H1 (cell line): ENCODE results near the gene ADK. TPM values are rescaled to one million over a fixed set of nuclear protein-coding genes. Genes with fewer than 3 reads are reported as not detected.

Experiments used
- CTCF ChIA-PET: fragments of 300-600 bp; sonication (Branson Sonifier 250); formaldehyde crosslinking; loops from one replicate; lab custom pipeline; 2021; ENCODE audit not compliant: partially characterized antibody; lab: Charles Lee
- POLR2A ChIA-PET: fragments of 300-600 bp; sonication (Branson Sonifier 250); formaldehyde crosslinking; loops from one replicate; lab custom pipeline; 2021; ENCODE audit warnings: inconsistent platforms; ENCODE audit not compliant: partially characterized antibody; lab: Charles Lee
- DNase-seq, 2 experiments: peaks; one replicate each; pipeline versions ENCODE4 v3.0.0 to v3.0.0-alpha.2; 2010 to 2022; ENCODE audit warnings: low spot score in 2 of 2, low read depth in 1 of 2, mixed read lengths in 1 of 2
- FAIRE-seq: peaks from 2 replicates; lab custom pipeline; 2011; peaks lifted over from hg19 to GRCh38; lab: Jason Lieb, UNC
- H2AFZ ChIP-seq: 2 replicates; pipeline ENCODE4 v1.8.1; 2012; ENCODE audit warnings: low read length, inconsistent platforms
- H2AK5ac ChIP-seq: 2 replicates; pipeline ENCODE4 v1.6.1; 2013; ENCODE audit warnings: low read depth, low read length
- H2BK120ac ChIP-seq: replicated peaks from 2 replicates; pipeline ENCODE3; 2013; ENCODE audit warnings: low read depth, low read length, inconsistent platforms
- H2BK12ac ChIP-seq: 2 replicates; pipeline ENCODE4 v1.6.1; 2013; ENCODE audit warnings: low read depth, low read length
- H2BK15ac ChIP-seq: 2 replicates; pipeline ENCODE4 v1.6.1; 2013; ENCODE audit warnings: low read length
- H2BK20ac ChIP-seq: 2 replicates; pipeline ENCODE4 v1.6.1; 2013; ENCODE audit warnings: low read length
- H2BK5ac ChIP-seq: 2 replicates; pipeline ENCODE4 v1.6.1; 2013; ENCODE audit warnings: low read depth, low read length
- H3K14ac ChIP-seq: 2 replicates; pipeline ENCODE4 v1.6.1; 2013; ENCODE audit warnings: inconsistent platforms; ENCODE audit not compliant: insufficient read length
- H3K18ac ChIP-seq: 2 replicates; pipeline ENCODE4 v1.6.1; 2013; ENCODE audit warnings: low read length; ENCODE audit errors: extremely low read depth
- H3K23ac ChIP-seq: 2 replicates; pipeline ENCODE4 v1.6.1; 2013; ENCODE audit warnings: inconsistent platforms; ENCODE audit not compliant: insufficient read length
- H3K23me2 ChIP-seq: 2 replicates; pipeline ENCODE4 v1.6.1; 2013; ENCODE audit warnings: low read depth, low read length
- H3K27ac ChIP-seq: 2 replicates; pipeline ENCODE4 v1.6.1; 2011; ENCODE audit warnings: low read depth, low read length, inconsistent platforms
- H3K27me3 ChIP-seq, 4 experiments: replicated peaks in 1 of 4; 1 replicate in 1 of 4; 2 replicates in 3 of 4; pipeline versions ENCODE4 v1.6.1 to v1.8.1; 2011 to 2013; ENCODE audit warnings: low read length in 3 of 4, mild to moderate bottlenecking in 3 of 4, inconsistent platforms in 2 of 4, mixed read lengths in 2 of 4, moderate library complexity in 1 of 4; ENCODE audit not compliant: control insufficient read depth in 3 of 4, insufficient read depth in 3 of 4; ENCODE audit errors: extremely low read depth in 1 of 4
- H3K36me3 ChIP-seq, 4 experiments: 2 replicates each; pipeline versions ENCODE4 v1.6.1 to v1.8.1; 2011 to 2013; ENCODE audit warnings: mild to moderate bottlenecking in 4 of 4, low read length in 3 of 4, moderate library complexity in 2 of 4, control low read depth in 1 of 4, inconsistent platforms in 1 of 4; ENCODE audit not compliant: insufficient read depth in 4 of 4, control insufficient read depth in 2 of 4
- H3K4ac ChIP-seq: replicated peaks from 2 replicates; pipeline ENCODE3; 2013; ENCODE audit warnings: low read length, low read depth, mixed read lengths, inconsistent platforms; ENCODE audit not compliant: insufficient read length
- H3K4me1 ChIP-seq, 4 experiments: replicated peaks in 1 of 4; 1 replicate in 1 of 4; 2 replicates in 3 of 4; pipeline versions ENCODE4 v1.6.1 to v1.8.1; 2011 to 2013; ENCODE audit warnings: low read length in 3 of 4, inconsistent platforms in 2 of 4, mixed read lengths in 1 of 4; ENCODE audit not compliant: insufficient read depth in 4 of 4, control insufficient read depth in 3 of 4
- H3K4me2 ChIP-seq, 2 experiments: 2 replicates each; pipeline versions ENCODE4 v1.6.1 to v1.8.1; 2011 to 2013; ENCODE audit warnings: low read depth in 2 of 2, low read length in 2 of 2, control low read depth in 1 of 2, inconsistent platforms in 1 of 2, mild to moderate bottlenecking in 1 of 2; ENCODE audit not compliant: insufficient read depth in 1 of 2
- H3K4me3 ChIP-seq, 4 experiments: fragments of 200-600, 300-600 bp in 1 of 4; sonication (generic), shearing (Covaris generic), sonication (Bioruptor Twin) in 1 of 4; 2 replicates each; pipeline versions ENCODE4 v1.5.1 to v1.8.1; 2011 to 2016; ENCODE audit warnings: low read length in 4 of 4, low read depth in 3 of 4, control low read depth in 2 of 4, inconsistent platforms in 2 of 4, mild to moderate bottlenecking in 2 of 4, mixed read lengths in 1 of 4, moderate library complexity in 1 of 4; ENCODE audit not compliant: insufficient read depth in 2 of 4; ENCODE audit errors: extremely low read depth in 1 of 4
- H3K56ac ChIP-seq: replicated peaks from 2 replicates; pipeline ENCODE3; 2013; ENCODE audit warnings: low read depth, mild to moderate bottlenecking, mixed read lengths, low read length, inconsistent platforms; ENCODE audit not compliant: insufficient read length
- H3K79me1 ChIP-seq: 2 replicates; pipeline ENCODE4 v1.6.1; 2013; ENCODE audit warnings: low read depth, low read length, control low read depth
- H3K79me2 ChIP-seq, 2 experiments: 2 replicates each; pipeline versions ENCODE4 v1.6.1 to v1.8.1; 2012 to 2013; ENCODE audit warnings: low read length in 2 of 2, mild to moderate bottlenecking in 2 of 2, inconsistent platforms in 1 of 2; ENCODE audit not compliant: insufficient read depth in 2 of 2, control insufficient read depth in 1 of 2
- H3K9ac ChIP-seq, 4 experiments: replicated peaks in 1 of 4; 1 replicate in 1 of 4; 2 replicates in 3 of 4; pipeline versions ENCODE4 v1.6.1 to v1.8.1; 2011 to 2013; ENCODE audit warnings: low read depth in 3 of 4, low read length in 3 of 4, control low read depth in 2 of 4, mild to moderate bottlenecking in 2 of 4, moderate library complexity in 2 of 4, inconsistent platforms in 1 of 4; ENCODE audit errors: extremely low read depth in 1 of 4
- H3K9me3 ChIP-seq, 2 experiments: 2 replicates each; pipeline versions ENCODE4 v1.6.1 to v1.8.1; 2012 to 2013; ENCODE audit warnings: mild to moderate bottlenecking in 2 of 2, moderate library complexity in 2 of 2, control low read depth in 1 of 2, inconsistent platforms in 1 of 2, low read depth in 1 of 2, low read length in 1 of 2, mixed read lengths in 1 of 2; ENCODE audit not compliant: insufficient read depth in 2 of 2
- H4K20me1 ChIP-seq, 2 experiments: replicated peaks in 1 of 2; 2 replicates each; pipeline versions ENCODE3 to v1.8.1; 2011 to 2013; ENCODE audit warnings: inconsistent platforms in 2 of 2, low read length in 2 of 2, mild to moderate bottlenecking in 1 of 2; ENCODE audit not compliant: insufficient read depth in 2 of 2, control insufficient read depth in 1 of 2
- H4K5ac ChIP-seq: 2 replicates; pipeline ENCODE4 v1.6.1; 2013; ENCODE audit warnings: low read length, low read depth, mixed read lengths, inconsistent platforms; ENCODE audit not compliant: insufficient read length
- H4K8ac ChIP-seq: 2 replicates; pipeline ENCODE4 v1.8.0; 2013; ENCODE audit warnings: mild to moderate bottlenecking, moderate library complexity, low read length, inconsistent platforms; ENCODE audit not compliant: insufficient read depth; ENCODE audit errors: extremely low read depth
- H4K91ac ChIP-seq: replicated peaks from 2 replicates; pipeline ENCODE3; 2013; ENCODE audit warnings: low read length, mixed read lengths, inconsistent platforms; ENCODE audit not compliant: insufficient read length
- CBX8 ChIP-seq: fragments of 300-800, 300-1000 bp; sonication (generic); IDR thresholded peaks from 2 replicates; pipeline ENCODE4 v1.7.1; 2016; ENCODE audit warnings: low read depth, low read length, borderline replicate concordance
- CHD1 ChIP-seq: IDR thresholded peaks from 2 replicates; pipeline ENCODE4 v1.6.1; 2012; ENCODE audit warnings: low read depth, low read length, improper control_type of control experiment
- JUN ChIP-seq: IDR thresholded peaks from 2 replicates; pipeline ENCODE4 v1.6.1; 2011; ENCODE audit warnings: low read depth, mild to moderate bottlenecking, improper control_type of control experiment, low read length
- KDM4A ChIP-seq: IDR thresholded peaks from one replicate; pipeline ENCODE4 v1.7.1; 2012; ENCODE audit warnings: low read depth, mild to moderate bottlenecking, moderate library complexity, low read length, inconsistent platforms; ENCODE audit not compliant: severe bottlenecking
- KDM5A ChIP-seq: fragments of 200-600 bp; IDR thresholded peaks from 2 replicates; pipeline ENCODE4 v1.7.1; 2012; ENCODE audit warnings: mild to moderate bottlenecking, low read length, inconsistent platforms, mixed read lengths
- MAX ChIP-seq: IDR thresholded peaks from 2 replicates; pipeline ENCODE4 v1.6.1; 2012; ENCODE audit warnings: inconsistent platforms
- RBBP5 ChIP-seq: IDR thresholded peaks from 2 replicates; pipeline ENCODE4 v1.7.1; 2012; ENCODE audit warnings: low read depth, mild to moderate bottlenecking, inconsistent platforms, low read length, moderate library complexity, borderline replicate concordance
- SP2 ChIP-seq: IDR thresholded peaks from 2 replicates; pipeline ENCODE4 v1.6.1; 2012; ENCODE audit warnings: mild to moderate bottlenecking, low read length, inconsistent platforms
- TAF7 ChIP-seq: optimal IDR thresholded peaks from 2 replicates; pipeline ENCODE3; 2011; ENCODE audit warnings: low read depth, mild to moderate bottlenecking, inconsistent platforms, low read length, moderate library complexity, borderline replicate concordance
- whole genome bisulfite sequencing, 2 experiments: shearing (Covaris generic) in 1 of 2; methylation state at CpG; one replicate each; pipeline versions ENCODE4 v1.1.6 to v1.1.7; 2013 to 2015; ENCODE audit warnings: low lambda C conversion rate in 2 of 2, mixed read lengths in 2 of 2, inconsistent platforms in 1 of 2, low coverage in 1 of 2, missing lambda C conversion rate in 1 of 2; ENCODE audit not compliant: insufficient replicate concordance in 2 of 2, insufficient coverage in 1 of 2, insufficient read length in 1 of 2; ENCODE audit errors: extremely low coverage in 1 of 2, missing lambda C conversion rate in 1 of 2; 5-methylcytosine and 5-hydroxymethylcytosine counted together
- polyA plus RNA-seq, 7 experiments: library from polyadenylated mRNA; depleted of rRNA in 3 of 7; stranded (reverse) in 5 of 7; unstranded in 2 of 7; fragments of >200 nt in 5 of 7; fragments of 200-250 nt in 2 of 7; gene quantifications; 1 replicate in 5 of 7; 2 replicates in 1 of 7; 4 replicates in 1 of 7; pipeline versions ENCODE4 v1.2.1 to v1.2.3, GENCODE V29; 2011 to 2013; ENCODE audit warnings: missing spikeins in 2 of 7, mixed read lengths in 2 of 7
- total RNA-seq: library from RNA; stranded (reverse); fragmentation: NEBNext Ultra II Directional; extraction: Animal tissue kit (Norgen Biotek cat#: 25700); gene quantifications from 2 replicates; pipeline ENCODE4 v1.2.1, GENCODE V29; 2021

ADK gene
- total and polyA plus RNA-seq, 2 of the 8 experiments (the other 6 are each of a cell fraction or from before 2014, with no cell fraction given), result 12.3 to 42.4 TPM

GRCh38 chr10:74637685-74638084 lies 486.7 kb downstream of the ADK start:
- H4K91ac ChIP-seq, result no peak overlapping the region
- H3K36me3 ChIP-seq, result no peaks in the 10 kb centered on the region
- no peak overlapping the region for H2BK120ac ChIP-seq
- no peak overlapping the region for H3K23ac ChIP-seq
- H2BK12ac ChIP-seq, result no peak overlapping the region
- CTCF ChIA-PET, result no interaction called here
- TF ChIP-seq KDM5A (no peak), JUN (no peak), MAX (no peak), KDM4A (no peak), RBBP5 (no peak), CBX8 (no peak), SP2 (no peak), CHD1 (no peak), TAF7 (no peak)
- H2BK20ac ChIP-seq, result no peak overlapping the region
- no peak overlapping the region for H4K5ac ChIP-seq
- no peaks in the 10 kb centered on the region for H3K79me2 ChIP-seq
- no peaks in the 10 kb centered on the region for H3K27me3 ChIP-seq
- no peak overlapping the region for H3K4me3 ChIP-seq
- 91% methylated on average over 1 of the region's 1 CpG; no CpG with 5 or more reads in 1 of the 2 experiments for WGBS, 2 experiments
- no peaks in the 10 kb centered on the region for H3K79me1 ChIP-seq
- no peaks in the 10 kb centered on the region for H3K23me2 ChIP-seq
- H3K56ac ChIP-seq, result no peak overlapping the region
- H4K8ac ChIP-seq, result no peak overlapping the region
- FAIRE-seq, result no peak
- peaks cover 0 to 3% of the 10 kb centered on the region in 2 experiments; a peak in 2 of 4 replicates for H3K9me3 ChIP-seq
- no peak overlapping the region for H2AK5ac ChIP-seq
- H2BK5ac ChIP-seq, result no peak overlapping the region
- H3K4ac ChIP-seq, result no peak overlapping the region
- no peaks in the 10 kb centered on the region for H4K20me1 ChIP-seq
- no peak overlapping the region for H2BK15ac ChIP-seq
- H3K4me1 ChIP-seq, result peaks cover 0 to 4% (median 2%) of the 10 kb centered on the region in 4 experiments; a peak in 1 of 7 replicates
- no peak overlapping the region for H3K4me2 ChIP-seq
- H3K27ac ChIP-seq, result no peak overlapping the region
- H3K18ac ChIP-seq, result no peak overlapping the region
- no peak overlapping the region for H3K9ac ChIP-seq
- H2AFZ ChIP-seq, result no peak overlapping the region
- DNase-seq, result no peak
- POLR2A ChIA-PET, result no interaction called here
- no peak overlapping the region for H3K14ac ChIP-seq
